Fibroblast of skin of left biceps (primary cell): ENCODE measurements around the gene GPR39.

Experiments used
- DNase-seq, 2 experiments: peaks; one replicate each; pipeline ENCODE4 v3.0.0-alpha.2; 2013; ENCODE audit warnings: low read depth in 2 of 2

The GPR39 gene

GRCh38 chr2:132671151-132671835 is 254.7 kb downstream of the GPR39 start:
- peak; percentile 73 to 80 for DNase-seq

GRCh38 chr2:132676999-132677398 is 260.4 kb downstream of the GPR39 start:
- DNase-seq, result no peak

- DNase-seq, result no peak
Measured at GRCh38 chr2:132677661-132678060, 261.1 kb downstream of the GPR39 start.

GRCh38 chr2:132678483-132678882 is 261.9 kb downstream of the GPR39 start:
- no peak for DNase-seq

- no peak for DNase-seq
Measured at GRCh38 chr2:132680544-132680943, 263.9 kb downstream of the GPR39 start.

- DNase-seq, result no peak
Measured at GRCh38 chr2:132681766-132682165, 265.2 kb downstream of the GPR39 start.

- DNase-seq, result no peak
Measured at GRCh38 chr2:132690664-132691303, 274.2 kb downstream of the GPR39 start.

GRCh38 chr2:132691556-132691955 is 275.0 kb downstream of the GPR39 start:
- no peak for DNase-seq

- no peak for DNase-seq
Measured at GRCh38 chr2:132692816-132693215, 276.2 kb downstream of the GPR39 start.
